Measurements from ENCODE around the gene KDM1A. TPM values are rescaled to one million over a fixed set of nuclear protein-coding genes. Genes with fewer than 3 reads are reported as not detected.

KDM1A gene
- total and polyA plus RNA-seq, 2 donors (not counting 3 experiments of a cell fraction or from before 2014, with no cell fraction given): 105 to 111 TPM

GRCh38 chr1:23074012-23074411 is 54.7 kb downstream of the KDM1A start:
- Histone ChIP-seq H3K9me1 (replicated peaks; ENCODE audit: control insufficient read depth, extremely low read depth, insufficient read depth, low read length) (no peaks in the 10 kb centered on the region), H3K9ac (replicated peaks; ENCODE audit: extremely low read depth, insufficient read depth, low read length) (no peak overlapping the region), H3K9me3 (replicated peaks; ENCODE audit: control insufficient read depth, insufficient read depth, low read length) (no peaks in the 10 kb centered on the region), H3K4me3 (replicated peaks in 1 of 3; ENCODE audit: insufficient read depth in 1 of 3, low read depth in 1 of 3, low read length in 3 of 3) (no peak overlapping the region), H2AFZ (ENCODE audit: low read depth, low read length) (no peak overlapping the region), H3K4me1 (ENCODE audit: control insufficient read depth, extremely low read depth, insufficient read depth, low read length) (peaks cover 13% of the 10 kb centered on the region), H3K79me2 (ENCODE audit: control insufficient read depth, insufficient read depth, low read length) (no peaks in the 10 kb centered on the region), H3K4me2 (ENCODE audit: insufficient read depth, low read length) (no peak overlapping the region), H3K27ac (ENCODE audit: insufficient read depth, low read depth, low read length) (no peak overlapping the region), H3K36me3 (ENCODE audit: control insufficient read depth in 2 of 2, extremely low read depth in 1 of 2, insufficient read depth in 2 of 2, low read length in 2 of 2) (peaks cover 12 to 30% of the 10 kb centered on the region in 2 experiments), H3K27me3 (ENCODE audit: control insufficient read depth in 2 of 2, insufficient read depth in 2 of 2, low read length in 2 of 2) (no peaks in the 10 kb centered on the region), H4K20me1 (replicated peaks; ENCODE audit: control insufficient read depth, extremely low read depth, insufficient read depth, low read length) (no peaks in the 10 kb centered on the region)
- ChIA-PET POLR2A (no interaction called here), CTCF (no interaction called here)
- DNase-seq (ENCODE audit: low read depth, low spot score) (no peak), FAIRE-seq (no peak)
- no peak for TF ChIP-seq POLR2AphosphoS5 (IDR thresholded peaks at IDR 0.05; ENCODE audit: insufficient read depth, low read depth, low read length)
- TF ChIP-seq GATA2 (IDR thresholded peaks at IDR 0.05; ENCODE audit: insufficient read depth, insufficient read length, low read depth, low read length): no peak
- TF ChIP-seq MAX (IDR thresholded peaks at IDR 0.05; ENCODE audit: insufficient read depth, insufficient read length): no peak
- TF ChIP-seq FOS (IDR thresholded peaks at IDR 0.05; ENCODE audit: borderline replicate concordance, insufficient read depth, low read length): peak; percentile 18
- no peak for TF ChIP-seq CTCF (IDR thresholded peaks at IDR 0.05; ENCODE audit: extremely low read depth in 1 of 2, insufficient read depth in 1 of 2, low read depth in 1 of 2, low read length in 2 of 2)
- TF ChIP-seq EZH2 (IDR thresholded peaks at IDR 0.05; ENCODE audit: borderline replicate concordance, low read depth, low read length, severe bottlenecking): no peak
- dilution Hi-C loops (cut with MboI; ENCODE audit: extremely low pct_ligation_motif_present, low sequenced_read_pairs): no loop called here
- no TSS peak for BruUV-seq (replicated peaks)
- intact Hi-C loops (cut with micrococcal nuclease): no loop called here
